Esophagus muscularis mucosa (tissue), 3 donors: ENCODE data around the gene STX11.

Experiments used
- POLR2AphosphoS5 ChIP-seq, 2 donors: sonication (generic); formaldehyde crosslinking; IDR thresholded peaks; one replicate each; pipeline ENCODE4 v1.6.1; 2017; ENCODE audit warnings: antibody characterized with exemption in 2 of 2
- TF ChIP-seq, protein P1 (sequence below), 3 experiments: fragments of 200-600 bp in 2 of 3; fragments of 450-650 bp in 1 of 3; sonication (generic) in 2 of 3; IDR thresholded peaks; one replicate each; pipeline ENCODE4 v1.5.1; 2017 to 2019; ENCODE audit warnings: antibody characterized with exemption in 3 of 3, mild to moderate bottlenecking in 2 of 3, moderate library complexity in 1 of 3

DNA sequence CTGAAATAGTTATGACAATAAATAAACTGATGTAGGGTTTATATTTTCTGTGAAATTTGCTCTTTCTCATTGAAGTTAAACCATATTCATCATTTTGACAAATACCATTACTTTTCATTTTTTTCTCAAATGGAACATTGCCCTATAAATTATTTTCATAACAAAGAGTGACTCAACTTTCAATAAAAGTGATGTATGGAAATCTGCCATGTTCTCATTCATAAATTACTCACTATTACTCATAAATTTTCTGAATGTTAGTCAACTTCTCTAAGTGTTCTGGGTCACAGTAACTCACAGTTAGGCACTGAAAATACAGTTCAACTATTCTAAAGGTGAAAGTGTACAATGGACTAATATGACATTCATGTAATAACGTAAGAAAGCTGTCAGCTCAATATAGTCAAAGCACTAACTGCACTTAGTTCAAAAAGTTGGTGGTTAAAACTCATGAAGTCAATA is 19.0 kb upstream of the STX11 start:
- no peak for TF ChIP-seq POLR2AphosphoS5 (IDR thresholded peaks at IDR 0.05)
- TF ChIP-seq, protein P1, sequence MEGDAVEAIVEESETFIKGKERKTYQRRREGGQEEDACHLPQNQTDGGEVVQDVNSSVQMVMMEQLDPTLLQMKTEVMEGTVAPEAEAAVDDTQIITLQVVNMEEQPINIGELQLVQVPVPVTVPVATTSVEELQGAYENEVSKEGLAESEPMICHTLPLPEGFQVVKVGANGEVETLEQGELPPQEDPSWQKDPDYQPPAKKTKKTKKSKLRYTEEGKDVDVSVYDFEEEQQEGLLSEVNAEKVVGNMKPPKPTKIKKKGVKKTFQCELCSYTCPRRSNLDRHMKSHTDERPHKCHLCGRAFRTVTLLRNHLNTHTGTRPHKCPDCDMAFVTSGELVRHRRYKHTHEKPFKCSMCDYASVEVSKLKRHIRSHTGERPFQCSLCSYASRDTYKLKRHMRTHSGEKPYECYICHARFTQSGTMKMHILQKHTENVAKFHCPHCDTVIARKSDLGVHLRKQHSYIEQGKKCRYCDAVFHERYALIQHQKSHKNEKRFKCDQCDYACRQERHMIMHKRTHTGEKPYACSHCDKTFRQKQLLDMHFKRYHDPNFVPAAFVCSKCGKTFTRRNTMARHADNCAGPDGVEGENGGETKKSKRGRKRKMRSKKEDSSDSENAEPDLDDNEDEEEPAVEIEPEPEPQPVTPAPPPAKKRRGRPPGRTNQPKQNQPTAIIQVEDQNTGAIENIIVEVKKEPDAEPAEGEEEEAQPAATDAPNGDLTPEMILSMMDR (IDR thresholded peaks at IDR 0.05) = no peak
